HCT116 (cell line): ENCODE data around the gene DIS3L2. TPM values are rescaled to one million over a fixed set of nuclear protein-coding genes. Genes with fewer than 3 reads are reported as not detected.

Source experiments
- ELF1 ChIP-seq: IDR thresholded peaks from 2 replicates; pipeline ENCODE4 v1.6.1; 2012; ENCODE audit warnings: low read depth, borderline replicate concordance
- microRNA counts: library from miRNA; unstranded; fragments of <30 nt; microRNA quantifications from one replicate; lab custom pipeline; 2015
- microRNA-seq: library from miRNA; unstranded; fragments of <30 nt; microRNA quantifications from one replicate; pipeline ENCODE4, GENCODE V29; 2016; ENCODE audit warnings: borderline number of aligned reads
- total RNA-seq: library from RNA; stranded (reverse); gene quantifications from one replicate; pipeline ENCODE4 v1.2.1, GENCODE V29; 2021; ENCODE audit not compliant: unreplicated experiment
- TF ChIP-seq, protein P1 (sequence below): IDR thresholded peaks from 2 replicates; pipeline ENCODE4 v1.6.1; 2012; ENCODE audit warnings: low read depth

Gene DIS3L2
- total RNA-seq, 1 experiment from 2014 or later = 42.5 TPM

DNA sequence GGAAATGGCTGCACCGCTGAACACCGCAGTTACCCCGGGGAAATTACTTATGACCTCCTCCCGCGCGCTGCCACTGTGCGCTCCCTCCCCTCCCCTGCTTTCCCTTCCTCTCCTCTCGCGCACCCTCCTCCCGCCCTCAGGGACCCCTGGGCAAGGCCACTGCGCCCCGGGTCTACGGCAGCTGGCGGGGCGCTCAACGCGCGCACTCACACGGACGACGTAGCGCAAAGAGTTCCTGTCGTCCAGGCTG, 424.9 kb downstream of the DIS3L2 start (continued):
- TF ChIP-seq, protein P1, sequence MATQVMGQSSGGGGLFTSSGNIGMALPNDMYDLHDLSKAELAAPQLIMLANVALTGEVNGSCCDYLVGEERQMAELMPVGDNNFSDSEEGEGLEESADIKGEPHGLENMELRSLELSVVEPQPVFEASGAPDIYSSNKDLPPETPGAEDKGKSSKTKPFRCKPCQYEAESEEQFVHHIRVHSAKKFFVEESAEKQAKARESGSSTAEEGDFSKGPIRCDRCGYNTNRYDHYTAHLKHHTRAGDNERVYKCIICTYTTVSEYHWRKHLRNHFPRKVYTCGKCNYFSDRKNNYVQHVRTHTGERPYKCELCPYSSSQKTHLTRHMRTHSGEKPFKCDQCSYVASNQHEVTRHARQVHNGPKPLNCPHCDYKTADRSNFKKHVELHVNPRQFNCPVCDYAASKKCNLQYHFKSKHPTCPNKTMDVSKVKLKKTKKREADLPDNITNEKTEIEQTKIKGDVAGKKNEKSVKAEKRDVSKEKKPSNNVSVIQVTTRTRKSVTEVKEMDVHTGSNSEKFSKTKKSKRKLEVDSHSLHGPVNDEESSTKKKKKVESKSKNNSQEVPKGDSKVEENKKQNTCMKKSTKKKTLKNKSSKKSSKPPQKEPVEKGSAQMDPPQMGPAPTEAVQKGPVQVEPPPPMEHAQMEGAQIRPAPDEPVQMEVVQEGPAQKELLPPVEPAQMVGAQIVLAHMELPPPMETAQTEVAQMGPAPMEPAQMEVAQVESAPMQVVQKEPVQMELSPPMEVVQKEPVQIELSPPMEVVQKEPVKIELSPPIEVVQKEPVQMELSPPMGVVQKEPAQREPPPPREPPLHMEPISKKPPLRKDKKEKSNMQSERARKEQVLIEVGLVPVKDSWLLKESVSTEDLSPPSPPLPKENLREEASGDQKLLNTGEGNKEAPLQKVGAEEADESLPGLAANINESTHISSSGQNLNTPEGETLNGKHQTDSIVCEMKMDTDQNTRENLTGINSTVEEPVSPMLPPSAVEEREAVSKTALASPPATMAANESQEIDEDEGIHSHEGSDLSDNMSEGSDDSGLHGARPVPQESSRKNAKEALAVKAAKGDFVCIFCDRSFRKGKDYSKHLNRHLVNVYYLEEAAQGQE = no peak
- no peak for TF ChIP-seq ELF1
- TF ChIP-seq, all 23 proteins: peak for 0

MicroRNAs within 50 kb of the gene (microRNA counts, 767-probe panel; counts per million panel counts)
- not detected for microRNA hsa-miR-562 (lab: Ali Mortazavi, UCI)

Small RNA genes lying within 50 kb of the gene (microRNA-seq; reads per million reads assigned to microRNA genes)
- gene MIR562 = not detected

Other genes with a start within 250 kb of the DIS3L2 start
- gene PDE6D, start 180.4 kb upstream of the DIS3L2 start, total RNA-seq = 26.6 TPM
- gene COPS7B, start 175.3 kb upstream of the DIS3L2 start, total RNA-seq = 52.9 TPM
- gene NPPC, start 35.3 kb upstream of the DIS3L2 start, total RNA-seq = 0.52 TPM